ENCODE data around the gene LACC1. TPM values are rescaled to one million over a fixed set of nuclear protein-coding genes. Genes with fewer than 3 reads are reported as not detected.

The LACC1 gene
- total RNA-seq, 1 experiment from 2014 or later = 4.0 TPM

GRCh38 chr13:43910856-43911255, 31.2 kb downstream of the LACC1 start:
- TF ChIP-seq CTCF (IDR thresholded peaks at IDR 0.05; ENCODE audit: unreplicated experiment) = no peak
- H3K27me3 Mint-ChIP-seq (ENCODE audit: unreplicated experiment) = no peaks in the 10 kb centered on the region
- DNase-seq = no peak
- intact Hi-C loops (cut with micrococcal nuclease; ENCODE audit: unreplicated experiment) = no loop called here
- no peak overlapping the region for H3K4me3 Mint-ChIP-seq (ENCODE audit: low read depth, unreplicated experiment)
- H3K4me1 Mint-ChIP-seq (ENCODE audit: low read depth, unreplicated experiment) = peaks cover 18% of the 10 kb centered on the region
- H3K36me3 Mint-ChIP-seq (ENCODE audit: insufficient read depth, unreplicated experiment) = no peaks in the 10 kb centered on the region
- H3K9me3 Mint-ChIP-seq (ENCODE audit: low read depth, unreplicated experiment) = no peaks in the 10 kb centered on the region
- H3K27ac Mint-ChIP-seq (ENCODE audit: unreplicated experiment) = no peak overlapping the region
- no TSS peak for BruUV-seq (replicated peaks)
- CTCF ChIA-PET = no interaction called here

- Mint-ChIP-seq H3K27me3 (ENCODE audit: unreplicated experiment) (no peaks in the 10 kb centered on the region), H3K36me3 (ENCODE audit: insufficient read depth, unreplicated experiment) (no peaks in the 10 kb centered on the region), H3K9me3 (ENCODE audit: low read depth, unreplicated experiment) (no peaks in the 10 kb centered on the region), H3K4me3 (ENCODE audit: low read depth, unreplicated experiment) (no peak overlapping the region), H3K4me1 (ENCODE audit: low read depth, unreplicated experiment) (peaks cover 18% of the 10 kb centered on the region), H3K27ac (ENCODE audit: unreplicated experiment) (no peak overlapping the region)
- no peak for TF ChIP-seq CTCF (IDR thresholded peaks at IDR 0.05; ENCODE audit: unreplicated experiment)
- CTCF ChIA-PET = no interaction called here
- no TSS peak for BruUV-seq (replicated peaks)
- DNase-seq = peak; percentile 0
- intact Hi-C loops (cut with micrococcal nuclease; ENCODE audit: unreplicated experiment) = no loop called here
These were observed 31.6 kb downstream of the LACC1 start for GRCh38 chr13:43911278-43911677.

GRCh38 chr13:43911871-43912270, 32.2 kb downstream of the LACC1 start:
- DNase-seq = no peak
- Mint-ChIP-seq H3K4me3 (ENCODE audit: low read depth, unreplicated experiment) (no peak overlapping the region), H3K27me3 (ENCODE audit: unreplicated experiment) (no peaks in the 10 kb centered on the region), H3K4me1 (ENCODE audit: low read depth, unreplicated experiment) (peaks cover 18% of the 10 kb centered on the region), H3K27ac (ENCODE audit: unreplicated experiment) (no peak overlapping the region), H3K36me3 (ENCODE audit: insufficient read depth, unreplicated experiment) (no peaks in the 10 kb centered on the region), H3K9me3 (ENCODE audit: low read depth, unreplicated experiment) (no peaks in the 10 kb centered on the region)
- intact Hi-C loops (cut with micrococcal nuclease; ENCODE audit: unreplicated experiment) = no loop called here
- TF ChIP-seq CTCF (IDR thresholded peaks at IDR 0.05; ENCODE audit: unreplicated experiment) = no peak
- BruUV-seq (replicated peaks) = no TSS peak
- CTCF ChIA-PET = no interaction called here

- intact Hi-C loops (cut with micrococcal nuclease; ENCODE audit: unreplicated experiment) = no loop called here
- DNase-seq = no peak
- no peak overlapping the region for H3K27ac Mint-ChIP-seq (ENCODE audit: unreplicated experiment)
- no peak overlapping the region for H3K4me3 Mint-ChIP-seq (ENCODE audit: low read depth, unreplicated experiment)
- H3K9me3 Mint-ChIP-seq (ENCODE audit: low read depth, unreplicated experiment) = no peaks in the 10 kb centered on the region
- no peaks in the 10 kb centered on the region for H3K27me3 Mint-ChIP-seq (ENCODE audit: unreplicated experiment)
- CTCF ChIA-PET = no interaction called here
- H3K36me3 Mint-ChIP-seq (ENCODE audit: insufficient read depth, unreplicated experiment) = no peaks in the 10 kb centered on the region
- BruUV-seq (replicated peaks) = no TSS peak
- no peak for TF ChIP-seq CTCF (IDR thresholded peaks at IDR 0.05; ENCODE audit: unreplicated experiment)
- no peaks in the 10 kb centered on the region for H3K4me1 Mint-ChIP-seq (ENCODE audit: low read depth, unreplicated experiment)
These were observed 35.7 kb downstream of the LACC1 start for GRCh38 chr13:43915451-43915850.

- BruUV-seq (replicated peaks) = no TSS peak
- TF ChIP-seq CTCF (IDR thresholded peaks at IDR 0.05; ENCODE audit: unreplicated experiment) = no peak
- no peaks in the 10 kb centered on the region for H3K27me3 Mint-ChIP-seq (ENCODE audit: unreplicated experiment)
- H3K4me3 Mint-ChIP-seq (ENCODE audit: low read depth, unreplicated experiment) = no peak overlapping the region
- CTCF ChIA-PET = no interaction called here
- H3K9me3 Mint-ChIP-seq (ENCODE audit: low read depth, unreplicated experiment) = no peaks in the 10 kb centered on the region
- DNase-seq = no peak
- H3K4me1 Mint-ChIP-seq (ENCODE audit: low read depth, unreplicated experiment) = no peaks in the 10 kb centered on the region
- intact Hi-C loops (cut with micrococcal nuclease; ENCODE audit: unreplicated experiment) = no loop called here
- no peaks in the 10 kb centered on the region for H3K36me3 Mint-ChIP-seq (ENCODE audit: insufficient read depth, unreplicated experiment)
- no peak overlapping the region for H3K27ac Mint-ChIP-seq (ENCODE audit: unreplicated experiment)
These were observed 37.1 kb downstream of the LACC1 start for GRCh38 chr13:43916828-43917227.
